ENCODE data around the gene PTPRN2. TPM values are rescaled to one million over a fixed set of nuclear protein-coding genes. Genes with fewer than 3 reads are reported as not detected.

PTPRN2 gene
- total RNA-seq, 1 experiment from 2014 or later: 1.2 TPM

- peaks cover 16% of the 10 kb centered on the region for H3K9me3 ChIP-seq (replicated peaks)
- no peaks in the 10 kb centered on the region; the same call in 1 of the 2 replicates for H3K36me3 ChIP-seq
- no peaks in the 10 kb centered on the region for H3K4me1 ChIP-seq (replicated peaks)
- H3K4me3 ChIP-seq: no peak overlapping the region
- no peak for DNase-seq (ENCODE audit: low read depth in 1 of 2, low spot score in 2 of 2)
- H3K27ac ChIP-seq: no peak overlapping the region
- no peaks in the 10 kb centered on the region for H3K27me3 ChIP-seq (replicated peaks)
Observed at GRCh38 chr7:157637216-157637949, 950.2 kb downstream of the PTPRN2 start.

- DNase-seq (ENCODE audit: low read depth in 1 of 2, low spot score in 2 of 2): no peak
- Histone ChIP-seq H3K4me3 (no peak overlapping the region), H3K27ac (no peak overlapping the region), H3K4me1 (replicated peaks) (no peaks in the 10 kb centered on the region), H3K36me3 (no peaks in the 10 kb centered on the region; the same call in 1 of the 2 replicates), H3K9me3 (replicated peaks) (peaks cover 12% of the 10 kb centered on the region), H3K27me3 (replicated peaks) (no peaks in the 10 kb centered on the region)
Observed at GRCh38 chr7:157635669-157636068, 952.0 kb downstream of the PTPRN2 start.

- Histone ChIP-seq H3K27ac (no peak overlapping the region), H3K36me3 (no peaks in the 10 kb centered on the region), H3K4me3 (no peak overlapping the region), H3K9me3 (replicated peaks) (peaks cover 7% of the 10 kb centered on the region), H3K27me3 (replicated peaks) (no peaks in the 10 kb centered on the region), H3K4me1 (replicated peaks) (no peaks in the 10 kb centered on the region)
- DNase-seq (ENCODE audit: low read depth in 1 of 2, low spot score in 2 of 2): no peak
Observed at GRCh38 chr7:157635148-157635500, 952.5 kb downstream of the PTPRN2 start.

- no peak for DNase-seq (ENCODE audit: low read depth in 1 of 2, low spot score in 2 of 2)
- no peak overlapping the region for H3K27ac ChIP-seq
- no peaks in the 10 kb centered on the region for H3K27me3 ChIP-seq (replicated peaks)
- H3K9me3 ChIP-seq (replicated peaks): peaks cover 4% of the 10 kb centered on the region; the same call in 1 of the 2 replicates
- no peaks in the 10 kb centered on the region for H3K4me1 ChIP-seq (replicated peaks)
- no peak overlapping the region for H3K4me3 ChIP-seq
- no peaks in the 10 kb centered on the region for H3K36me3 ChIP-seq
Observed at GRCh38 chr7:157634401-157635147, 953.0 kb downstream of the PTPRN2 start.

- Histone ChIP-seq H3K4me3 (no peak overlapping the region), H3K4me1 (replicated peaks) (no peaks in the 10 kb centered on the region), H3K27ac (no peak overlapping the region), H3K9me3 (replicated peaks) (peaks cover 4% of the 10 kb centered on the region; the same call in 1 of the 2 replicates), H3K36me3 (no peaks in the 10 kb centered on the region), H3K27me3 (replicated peaks) (no peaks in the 10 kb centered on the region)
- DNase-seq (ENCODE audit: low read depth in 1 of 2, low spot score in 2 of 2): no peak
Observed at GRCh38 chr7:157633465-157634185, 954.0 kb downstream of the PTPRN2 start.

- Histone ChIP-seq H3K9me3 (replicated peaks) (peaks cover 4% of the 10 kb centered on the region; the same call in 1 of the 2 replicates), H3K36me3 (no peaks in the 10 kb centered on the region), H3K27ac (no peak overlapping the region), H3K27me3 (replicated peaks) (no peaks in the 10 kb centered on the region), H3K4me1 (replicated peaks) (no peaks in the 10 kb centered on the region), H3K4me3 (no peak overlapping the region)
- no peak for DNase-seq (ENCODE audit: low read depth in 1 of 2, low spot score in 2 of 2)
Observed at GRCh38 chr7:157630301-157630853, 957.2 kb downstream of the PTPRN2 start.

GRCh38 chr7:157628456-157628855, 959.2 kb downstream of the PTPRN2 start:
- H3K27ac ChIP-seq: no peak overlapping the region
- no peaks in the 10 kb centered on the region for H3K4me1 ChIP-seq (replicated peaks)
- no peaks in the 10 kb centered on the region for H3K36me3 ChIP-seq
- DNase-seq (ENCODE audit: low read depth in 1 of 2, low spot score in 2 of 2): no peak
- no peak overlapping the region for H3K4me3 ChIP-seq
- H3K27me3 ChIP-seq (replicated peaks): no peaks in the 10 kb centered on the region
- H3K9me3 ChIP-seq (replicated peaks): no peaks in the 10 kb centered on the region

- Histone ChIP-seq H3K27ac (no peak overlapping the region), H3K4me1 (replicated peaks) (no peaks in the 10 kb centered on the region), H3K4me3 (no peak overlapping the region), H3K9me3 (replicated peaks) (0 out of 2 replicates have a peak, but pooled peaks cover under 1% of the 10 kb centered on the region), H3K27me3 (replicated peaks) (no peaks in the 10 kb centered on the region), H3K36me3 (no peaks in the 10 kb centered on the region)
- no peak for DNase-seq (ENCODE audit: low read depth in 1 of 2, low spot score in 2 of 2)
Observed at GRCh38 chr7:157627646-157628045, 960.0 kb downstream of the PTPRN2 start.

GRCh38 chr7:157627033-157627432, 960.6 kb downstream of the PTPRN2 start:
- DNase-seq (ENCODE audit: low read depth in 1 of 2, low spot score in 2 of 2): no peak

GRCh38 chr7:157625973-157626742, 961.5 kb downstream of the PTPRN2 start:
- Histone ChIP-seq H3K9me3 (replicated peaks) (0 out of 2 replicates have a peak, but pooled peaks cover 2% of the 10 kb centered on the region), H3K27ac (no peak overlapping the region), H3K4me1 (replicated peaks) (no peaks in the 10 kb centered on the region), H3K27me3 (replicated peaks) (no peaks in the 10 kb centered on the region), H3K4me3 (no peak overlapping the region), H3K36me3 (no peaks in the 10 kb centered on the region)
- no peak for DNase-seq (ENCODE audit: low read depth in 1 of 2, low spot score in 2 of 2)

More at GRCh38 chr7:157627033-157627432, 960.6 kb downstream of the PTPRN2 start:
- H3K4me1 ChIP-seq (replicated peaks): no peaks in the 10 kb centered on the region
- no peaks in the 10 kb centered on the region for H3K27me3 ChIP-seq (replicated peaks)
- no peak overlapping the region for H3K27ac ChIP-seq
- H3K4me3 ChIP-seq: no peak overlapping the region
- 0 out of 2 replicates have a peak, but pooled peaks cover 2% of the 10 kb centered on the region for H3K9me3 ChIP-seq (replicated peaks)
- no peaks in the 10 kb centered on the region for H3K36me3 ChIP-seq

GRCh38 chr7:157623556-157623955, 964.1 kb downstream of the PTPRN2 start:
- Histone ChIP-seq H3K4me3 (no peak overlapping the region), H3K27me3 (replicated peaks) (no peaks in the 10 kb centered on the region), H3K4me1 (replicated peaks) (no peaks in the 10 kb centered on the region), H3K9me3 (replicated peaks) (0 out of 2 replicates have a peak, but pooled peaks cover 2% of the 10 kb centered on the region), H3K36me3 (no peaks in the 10 kb centered on the region), H3K27ac (no peak overlapping the region)
- DNase-seq (ENCODE audit: low read depth in 1 of 2, low spot score in 2 of 2): no peak

- DNase-seq (ENCODE audit: low read depth in 1 of 2, low spot score in 2 of 2): no peak
- no peak overlapping the region for H3K4me3 ChIP-seq
- H3K27ac ChIP-seq: no peak overlapping the region
- H3K36me3 ChIP-seq: no peaks in the 10 kb centered on the region
- 0 out of 2 replicates have a peak, but pooled peaks cover 2% of the 10 kb centered on the region for H3K9me3 ChIP-seq (replicated peaks)
- H3K27me3 ChIP-seq (replicated peaks): no peaks in the 10 kb centered on the region
- H3K4me1 ChIP-seq (replicated peaks): no peaks in the 10 kb centered on the region
Observed at GRCh38 chr7:157622408-157623205, 965.0 kb downstream of the PTPRN2 start.
